HG02571 (cell line): ENCODE measurements around the gene SOX8.
"Not testable (repeated sequence)": the region's sequence is repeated elsewhere in the genome, so short reads cannot be mapped to it uniquely, and the experiment has no call there.

ENCODE experiments used
- ATAC-seq: cut with Tn5 transposase; IDR thresholded peaks from one replicate; pipeline ENCODE4 v1.9.1; 2021; ENCODE audit warnings: mild to moderate bottlenecking, moderate library complexity; ENCODE audit not compliant: unreplicated experiment

SOX8 gene

DNA sequence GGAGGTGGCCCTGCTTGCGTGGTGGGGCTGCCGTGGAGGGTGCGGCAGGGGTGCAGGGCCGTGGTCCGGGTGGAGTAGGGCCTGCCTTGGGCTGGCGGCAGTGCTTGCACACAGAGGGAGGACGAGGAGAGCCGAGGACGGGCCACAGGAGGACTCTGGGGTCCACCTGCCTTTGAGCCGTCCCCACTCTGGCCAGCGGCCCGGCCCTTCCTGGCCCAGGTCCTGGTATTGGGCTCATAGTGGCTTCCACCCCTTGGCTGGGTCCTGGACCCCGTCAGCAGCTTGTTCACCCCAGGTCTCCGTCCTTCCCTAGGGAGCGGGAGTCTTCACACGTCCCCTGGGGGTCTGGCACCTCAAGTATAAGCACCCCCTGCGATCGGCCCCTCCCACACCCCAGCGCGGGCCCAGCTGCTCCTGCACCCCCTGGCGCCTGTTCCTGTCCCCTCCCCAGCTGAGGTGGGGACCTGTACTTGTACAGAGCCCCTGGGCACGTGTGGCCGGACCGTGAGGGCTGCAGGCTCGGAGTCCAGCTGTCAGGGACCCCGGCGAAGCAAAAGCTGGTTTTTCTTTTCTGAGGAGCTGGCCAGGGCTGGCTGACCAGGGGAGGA lies 40.1 kb downstream of the SOX8 start:
- no peak for ATAC-seq

DNA sequence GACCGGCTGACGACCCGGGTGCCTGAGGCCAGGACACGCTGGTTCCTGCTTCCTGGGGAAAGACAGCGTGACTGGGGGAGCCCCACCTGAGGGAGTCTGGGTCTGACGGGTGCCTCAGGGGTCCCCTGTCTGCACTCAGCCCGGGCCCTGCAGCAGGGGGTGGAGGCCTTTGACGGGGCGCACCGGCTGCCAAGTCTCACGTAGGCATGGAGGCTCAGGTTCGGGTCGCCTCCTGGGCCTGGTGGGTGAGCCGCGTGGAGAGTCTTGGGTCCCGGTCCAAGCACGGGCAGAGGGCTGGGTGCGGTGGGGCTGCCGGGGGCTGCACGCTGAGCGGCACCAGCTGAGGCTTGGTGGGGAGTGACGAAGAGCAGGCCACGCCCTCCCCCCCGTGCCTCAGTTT lies 40.9 kb downstream of the SOX8 start:
- ATAC-seq, result no peak

DNA sequence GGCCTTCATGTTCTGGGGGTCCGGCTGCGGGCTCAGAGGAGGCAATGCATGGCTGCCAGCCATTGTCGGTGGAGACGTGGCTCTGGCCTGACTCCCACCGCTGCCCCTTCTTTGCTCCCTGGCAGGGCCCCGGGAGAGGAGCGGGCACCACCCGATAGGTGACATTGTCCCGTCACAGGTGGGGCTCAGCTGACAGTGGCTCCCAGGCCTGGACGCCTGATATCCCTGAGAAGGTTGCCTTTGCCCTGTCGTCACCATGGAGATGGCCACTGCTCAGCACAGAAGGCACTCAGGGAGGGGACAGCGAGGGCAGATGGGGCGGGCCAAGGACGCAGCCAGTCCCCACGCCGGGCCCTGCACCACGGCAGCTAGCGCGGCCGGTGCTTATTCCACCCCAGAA lies 42.6 kb downstream of the SOX8 start:
- no peak for ATAC-seq

DNA sequence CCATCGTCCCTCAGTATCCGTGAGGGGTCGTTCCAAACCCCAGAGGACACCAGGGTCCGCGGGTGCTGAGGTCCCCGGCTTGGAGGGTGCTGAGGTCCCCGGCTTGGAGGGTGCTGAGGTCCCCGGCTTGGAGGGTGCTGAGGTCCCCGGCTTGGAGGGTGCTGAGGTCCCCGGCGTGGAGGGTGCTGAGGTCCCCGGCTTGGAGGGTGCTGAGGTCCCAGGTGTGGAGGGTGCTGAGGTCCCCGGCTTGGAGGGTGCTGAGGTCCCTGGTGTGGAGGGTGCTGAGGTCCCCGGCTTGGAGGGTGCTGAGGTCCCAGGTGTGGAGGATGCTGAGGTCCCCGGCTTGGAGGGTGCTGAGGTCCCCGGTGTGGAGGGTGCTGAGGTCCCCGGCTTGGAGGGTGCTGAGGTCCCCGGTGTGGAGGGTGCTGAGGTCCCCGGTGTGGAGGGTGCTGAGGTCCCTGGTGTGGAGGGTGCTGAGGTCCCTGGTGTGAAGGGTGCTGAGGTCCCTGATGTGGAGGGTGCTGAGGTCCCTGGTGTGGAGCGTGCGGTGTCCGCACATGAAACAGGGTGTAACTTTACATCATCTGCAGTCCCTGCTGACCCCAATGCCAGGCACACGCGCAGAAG lies 43.7 kb downstream of the SOX8 start:
- ATAC-seq, result not testable (repeated sequence)

DNA sequence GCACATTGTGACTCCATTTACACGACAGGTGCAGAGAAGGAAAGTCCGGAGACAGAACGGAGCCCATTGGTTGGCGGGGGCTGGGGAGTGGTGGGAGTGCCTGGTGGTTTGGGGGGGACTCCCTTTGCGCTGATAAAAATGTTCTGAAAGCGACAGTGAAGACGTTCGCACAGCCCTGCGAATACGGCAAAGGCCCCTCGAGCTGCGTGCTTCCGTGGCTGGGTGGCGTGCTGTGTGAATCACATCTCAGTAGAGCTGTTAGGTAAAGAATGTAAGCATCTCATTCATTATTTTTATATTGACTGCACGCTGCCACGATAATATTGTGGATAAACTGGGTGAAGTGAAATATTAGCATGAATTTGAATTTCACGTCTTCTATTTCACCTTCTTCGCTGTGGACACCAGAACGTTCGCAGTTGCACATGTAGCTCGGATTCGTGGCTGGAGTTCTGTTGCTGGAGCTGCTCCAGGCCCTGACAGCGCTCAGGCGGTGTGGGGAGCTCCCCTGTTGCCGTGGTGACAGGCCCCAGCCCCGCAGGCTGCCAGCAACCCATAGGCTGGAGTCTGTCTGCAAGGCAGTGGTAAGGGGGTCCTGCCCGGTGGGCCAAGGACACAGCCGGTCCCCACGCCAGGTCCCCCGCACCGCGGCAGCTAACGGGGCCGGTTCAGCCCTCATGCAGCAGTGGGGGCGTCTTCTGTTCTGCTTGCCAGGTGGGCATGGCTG lies 44.6 kb downstream of the SOX8 start:
- ATAC-seq, result no peak

DNA sequence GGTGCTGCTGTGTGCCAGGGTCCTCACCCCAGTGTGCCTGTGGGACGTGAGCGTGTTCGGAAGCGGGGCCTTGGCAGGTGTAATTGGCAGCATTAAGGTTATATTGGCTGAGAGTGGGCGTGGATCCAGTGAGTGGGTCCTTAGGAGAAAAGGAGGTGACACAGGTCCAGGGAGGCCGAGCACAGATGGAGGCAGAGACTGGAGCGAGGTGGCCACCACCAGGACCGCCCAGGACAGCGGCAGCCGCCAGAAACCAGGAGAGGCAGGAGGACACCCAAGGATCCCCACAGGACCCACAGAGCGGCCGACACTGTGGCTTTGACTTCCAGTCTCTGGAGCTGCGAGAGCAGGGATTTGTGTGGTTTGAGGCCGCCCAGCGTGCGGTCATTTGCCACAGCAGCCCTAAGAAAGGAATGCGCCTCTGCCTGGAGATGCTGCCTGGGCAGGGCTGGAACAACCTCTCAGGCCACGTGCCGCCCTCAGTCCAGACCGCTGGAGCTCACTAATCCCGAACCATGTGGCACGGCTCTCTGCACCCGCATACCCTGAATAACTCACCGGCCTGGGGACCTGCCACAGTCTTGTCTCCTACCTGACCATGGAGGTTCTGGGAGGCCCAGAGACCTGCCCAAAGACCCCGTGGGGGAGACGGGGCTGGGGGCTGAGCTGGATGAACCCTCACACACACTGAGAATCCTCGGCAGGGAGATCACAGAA lies 45.4 kb downstream of the SOX8 start:
- no peak for ATAC-seq

DNA sequence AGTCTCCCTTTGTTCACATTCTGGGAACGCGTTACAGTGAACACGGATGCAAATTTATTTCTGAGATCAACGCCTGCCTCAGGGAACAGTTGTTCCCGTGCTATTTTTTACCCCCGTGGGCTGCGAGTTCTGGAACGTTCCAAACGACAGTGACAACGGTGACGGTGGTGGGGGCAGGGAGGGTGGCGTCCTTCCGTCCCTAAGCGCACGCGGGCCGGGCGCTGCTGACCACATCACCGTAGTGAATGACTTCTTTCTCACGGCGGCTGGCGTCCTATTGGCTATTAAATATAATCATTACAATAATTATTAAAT lies 45.9 kb downstream of the SOX8 start:
- no peak for ATAC-seq

DNA sequence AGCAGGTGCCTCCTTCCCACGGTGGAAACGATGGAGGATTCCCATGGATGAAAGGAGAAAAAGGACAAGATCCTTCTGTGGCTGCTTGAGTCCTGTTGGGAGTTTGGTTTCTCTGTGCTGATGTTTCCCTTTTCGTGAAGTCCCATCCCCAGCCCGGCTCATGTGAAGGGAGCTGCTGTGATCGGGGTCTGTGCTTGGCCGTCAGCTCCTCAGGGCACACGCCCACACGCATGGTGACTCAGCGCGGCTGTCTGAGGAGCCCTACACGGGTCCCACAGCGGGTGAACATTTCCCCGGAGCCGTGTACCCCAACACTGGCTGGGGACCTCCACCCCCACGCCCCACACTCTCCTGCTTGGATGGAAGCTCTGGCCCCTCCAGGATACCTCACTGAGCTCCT lies 46.5 kb downstream of the SOX8 start:
- ATAC-seq, result no peak

DNA sequence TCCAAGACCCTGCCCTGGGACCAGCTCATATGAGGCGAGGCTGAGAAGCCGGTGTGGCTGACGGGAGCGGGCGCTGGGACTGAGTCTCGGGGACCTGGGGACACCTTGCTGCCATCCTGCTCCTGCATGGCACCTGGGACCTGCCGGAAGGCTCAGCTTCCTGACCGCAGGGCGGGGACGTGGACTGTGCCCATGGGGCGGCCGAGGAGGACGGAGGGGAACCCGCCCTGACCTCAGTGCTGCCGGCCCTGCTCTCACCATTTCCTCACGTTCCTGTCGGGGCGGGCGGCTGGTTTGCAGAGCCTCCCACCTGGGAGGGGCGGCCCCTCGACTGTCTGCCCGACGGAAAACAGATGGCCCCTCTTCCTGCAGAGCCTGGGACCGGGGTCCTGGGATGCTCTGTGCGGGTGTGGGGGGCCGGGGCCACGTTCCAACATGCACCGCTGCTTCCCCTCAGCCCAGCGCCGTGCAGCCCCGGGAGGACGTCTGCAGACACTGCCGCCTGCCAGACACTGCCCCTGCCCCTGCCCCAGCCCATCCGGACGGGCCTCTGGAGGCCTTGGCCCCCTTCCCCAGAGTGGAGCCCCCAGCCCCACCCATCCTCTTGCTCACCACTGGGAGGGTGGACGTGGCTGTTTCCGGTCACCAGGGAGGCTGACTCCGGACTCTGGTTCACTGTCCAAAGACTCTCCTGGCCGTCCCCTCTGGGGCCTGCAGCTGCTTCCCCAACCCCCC lies 47.1 kb downstream of the SOX8 start:
- no peak for ATAC-seq

DNA sequence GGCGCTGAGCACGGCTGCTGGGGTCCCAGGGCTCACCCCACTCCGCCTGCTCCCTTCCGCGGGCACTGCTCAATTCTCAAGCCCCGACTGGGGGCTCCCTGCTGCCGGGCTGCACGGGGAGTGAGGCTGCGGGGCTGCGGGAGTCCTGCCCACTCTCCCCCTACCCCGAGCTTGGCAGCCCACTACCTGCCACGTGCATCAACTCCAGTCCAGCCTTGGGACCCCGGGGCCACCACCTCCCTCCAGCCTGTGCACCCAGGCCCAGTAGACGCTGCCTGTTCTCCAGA lies 47.6 kb downstream of the SOX8 start:
- no peak for ATAC-seq

DNA sequence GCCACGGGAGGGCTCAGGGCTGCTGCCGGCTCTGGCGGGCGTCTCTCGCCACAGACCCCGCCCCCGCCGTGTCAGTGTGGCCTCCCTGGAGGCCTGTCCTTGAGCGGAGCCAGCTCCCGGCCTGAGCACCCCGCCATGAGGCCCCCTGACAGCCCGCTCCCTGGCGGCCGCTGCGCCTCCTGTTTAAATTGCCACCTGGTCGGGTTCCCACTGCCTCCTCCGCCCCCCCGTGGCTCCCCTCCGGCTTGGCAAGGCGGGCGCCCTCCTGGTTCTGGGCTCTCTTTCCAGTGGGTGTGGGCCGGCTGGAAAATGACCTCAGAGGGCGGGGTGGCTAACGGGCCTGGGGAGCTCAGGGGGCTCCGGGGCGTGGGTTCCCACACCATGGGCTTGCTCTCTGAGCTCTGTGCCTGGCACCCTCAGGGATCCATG lies 48.9 kb downstream of the SOX8 start:
- ATAC-seq, result no peak

DNA sequence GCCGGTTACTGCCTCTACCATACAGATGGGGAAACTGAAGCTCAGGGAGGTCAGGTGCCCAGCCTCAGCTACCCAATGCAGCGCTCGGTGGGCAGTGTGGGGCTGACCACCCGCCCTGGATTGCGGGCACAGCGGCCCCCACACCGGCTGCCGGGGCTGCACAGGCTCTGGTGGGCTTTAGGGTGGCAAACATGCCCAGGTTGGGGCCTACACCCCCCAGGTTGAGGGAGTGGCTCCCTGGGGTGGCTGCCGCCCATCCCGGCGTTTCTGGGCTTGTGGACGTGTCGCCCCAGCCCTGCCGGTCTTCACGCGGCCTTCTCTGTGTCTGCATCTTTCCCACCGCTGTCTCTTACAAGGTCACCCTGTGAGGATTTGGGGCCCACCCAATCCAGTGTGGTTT lies 50.1 kb downstream of the SOX8 start:
- no peak for ATAC-seq

DNA sequence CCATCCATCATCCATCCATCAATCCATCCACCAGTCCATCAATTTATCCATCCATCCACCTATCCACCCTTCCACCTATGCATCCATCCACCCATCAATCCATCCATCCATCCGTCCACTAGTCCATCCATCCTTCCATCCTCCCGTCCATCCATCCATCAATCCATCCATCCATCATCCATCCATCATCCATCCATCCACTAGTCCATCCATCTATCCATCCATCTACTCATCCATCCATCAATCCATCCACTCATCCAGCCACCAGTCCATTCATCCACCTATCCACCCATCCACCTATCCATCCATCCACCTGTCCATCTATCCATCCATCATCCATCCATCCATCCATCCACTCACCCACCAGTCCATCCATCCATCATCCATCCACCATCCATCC lies 51.0 kb downstream of the SOX8 start:
- ATAC-seq, result no peak

DNA sequence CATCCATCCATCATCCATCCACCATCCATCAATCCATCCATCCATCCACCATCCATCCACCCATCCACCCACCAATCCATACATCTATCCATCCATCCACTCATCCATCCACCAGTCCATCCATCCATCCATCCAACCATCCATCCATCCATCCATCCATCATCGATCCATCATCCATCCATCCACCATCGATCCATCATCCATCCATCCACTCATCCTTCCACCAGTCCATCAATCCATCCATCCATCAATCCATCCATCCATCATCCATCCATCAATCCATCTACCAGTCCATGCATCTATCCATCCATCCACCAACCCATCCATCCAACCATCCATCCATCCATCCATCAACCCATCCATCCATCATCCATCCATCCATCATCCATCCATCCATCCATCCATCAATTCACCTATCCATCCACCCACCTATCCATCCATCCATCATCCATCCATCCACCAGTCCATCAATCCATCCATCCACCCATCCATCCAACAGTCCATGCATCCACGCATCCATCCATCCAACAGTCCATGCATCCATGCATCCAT lies 51.6 kb downstream of the SOX8 start:
- no peak for ATAC-seq

DNA sequence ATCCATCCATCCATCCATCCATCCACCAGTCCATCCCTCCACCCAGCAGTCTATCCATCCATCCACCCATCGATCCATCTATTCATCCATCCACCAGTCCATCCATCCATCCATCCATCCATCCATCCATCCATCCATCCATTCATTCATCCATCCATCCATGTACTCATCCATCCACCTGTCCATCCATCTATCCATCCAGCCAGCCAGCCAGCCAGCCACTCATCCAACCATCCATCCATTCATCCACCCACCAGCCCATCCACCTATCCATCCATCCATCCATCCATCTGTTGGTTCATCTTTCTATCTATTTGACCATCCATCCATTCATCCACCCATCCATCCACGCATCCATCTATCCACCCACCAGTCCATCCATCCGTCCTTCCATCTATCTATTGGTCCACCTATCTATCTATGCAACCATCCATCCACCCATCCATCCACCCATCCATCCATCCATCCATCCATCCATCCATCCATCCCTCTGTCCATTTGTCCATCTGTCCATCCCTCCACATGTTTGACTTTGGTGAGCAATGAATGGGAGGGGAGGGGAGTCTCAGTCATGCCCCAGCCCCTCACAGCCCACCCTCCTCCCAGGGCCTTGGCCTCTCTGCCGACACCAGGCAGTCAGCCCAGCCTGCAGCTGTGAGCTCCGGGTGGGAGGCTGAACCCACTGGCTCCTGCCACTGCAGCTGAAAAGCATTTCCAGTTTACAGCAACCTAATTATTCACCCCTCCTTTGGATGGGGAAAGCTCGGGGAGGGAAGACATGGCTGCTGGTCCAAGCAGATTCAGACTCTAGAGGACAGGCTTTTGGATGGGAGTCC lies 52.9 kb downstream of the SOX8 start:
- no peak for ATAC-seq

DNA sequence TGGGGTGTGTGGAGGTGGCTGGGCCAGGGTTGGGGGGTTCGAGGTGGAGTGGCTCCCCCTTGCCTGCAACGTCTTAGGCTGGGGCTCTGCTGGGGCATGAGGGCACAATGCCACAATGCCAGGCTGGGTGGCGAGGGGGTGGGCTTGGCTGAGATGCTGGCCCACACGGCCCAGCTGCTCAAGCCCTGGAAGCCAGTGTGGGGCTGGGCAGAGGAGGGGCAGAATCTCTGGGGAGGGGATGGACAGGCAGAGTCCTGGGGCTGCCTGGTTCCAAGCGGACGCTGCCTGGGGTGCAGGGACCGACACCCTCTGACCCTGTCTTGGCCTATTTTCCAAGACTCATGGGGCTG lies 53.5 kb downstream of the SOX8 start:
- ATAC-seq, result no peak

DNA sequence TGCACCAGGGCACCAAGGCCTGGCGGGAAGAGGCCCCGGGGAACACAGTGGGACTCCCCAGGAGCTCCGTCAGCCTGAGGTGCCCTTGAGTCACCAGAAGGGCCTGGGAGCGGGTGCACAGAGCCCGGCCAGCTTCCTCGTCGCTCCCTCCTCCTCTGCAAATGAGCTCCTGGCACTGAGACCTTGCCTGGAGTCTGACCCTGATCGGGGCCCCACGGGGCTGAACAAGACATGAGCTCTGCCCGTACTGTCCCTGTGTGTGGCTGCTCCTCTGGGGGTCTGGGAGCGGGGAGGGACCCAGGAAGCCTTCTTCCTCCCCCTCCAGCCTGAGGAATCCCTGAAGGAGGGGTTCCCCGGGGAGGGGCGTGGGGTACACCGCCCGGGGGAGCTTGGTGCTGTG lies 54.6 kb downstream of the SOX8 start:
- ATAC-seq, result no peak
